Left renal cortex interstitium (tissue), 4 donors: ENCODE results near the gene LMTK2. TPM values are rescaled to one million over a fixed set of nuclear protein-coding genes. Genes with fewer than 3 reads are reported as not detected.

ENCODE experiments used
- DNase-seq, 4 donors: peaks; one replicate each; pipeline ENCODE4 v3.0.0-alpha.2; 2013; ENCODE audit warnings: low read depth in 4 of 4, low spot score in 2 of 4, missing footprints in 1 of 4
- polyA plus RNA-seq, 4 donors: library from polyadenylated mRNA; unstranded; fragments of 120-200 nt; gene quantifications; one replicate each; pipeline ENCODE4 v1.2.1, GENCODE V29; 2013; ENCODE audit not compliant: insufficient read length in 4 of 4

Gene LMTK2
- polyA plus RNA-seq, 4 donors, result 11.5 to 15.6 (median 13.8) TPM

- no peak for DNase-seq
These were observed 64.8 kb downstream of the LMTK2 start for GRCh38 chr7:98171449-98171848.

DNA sequence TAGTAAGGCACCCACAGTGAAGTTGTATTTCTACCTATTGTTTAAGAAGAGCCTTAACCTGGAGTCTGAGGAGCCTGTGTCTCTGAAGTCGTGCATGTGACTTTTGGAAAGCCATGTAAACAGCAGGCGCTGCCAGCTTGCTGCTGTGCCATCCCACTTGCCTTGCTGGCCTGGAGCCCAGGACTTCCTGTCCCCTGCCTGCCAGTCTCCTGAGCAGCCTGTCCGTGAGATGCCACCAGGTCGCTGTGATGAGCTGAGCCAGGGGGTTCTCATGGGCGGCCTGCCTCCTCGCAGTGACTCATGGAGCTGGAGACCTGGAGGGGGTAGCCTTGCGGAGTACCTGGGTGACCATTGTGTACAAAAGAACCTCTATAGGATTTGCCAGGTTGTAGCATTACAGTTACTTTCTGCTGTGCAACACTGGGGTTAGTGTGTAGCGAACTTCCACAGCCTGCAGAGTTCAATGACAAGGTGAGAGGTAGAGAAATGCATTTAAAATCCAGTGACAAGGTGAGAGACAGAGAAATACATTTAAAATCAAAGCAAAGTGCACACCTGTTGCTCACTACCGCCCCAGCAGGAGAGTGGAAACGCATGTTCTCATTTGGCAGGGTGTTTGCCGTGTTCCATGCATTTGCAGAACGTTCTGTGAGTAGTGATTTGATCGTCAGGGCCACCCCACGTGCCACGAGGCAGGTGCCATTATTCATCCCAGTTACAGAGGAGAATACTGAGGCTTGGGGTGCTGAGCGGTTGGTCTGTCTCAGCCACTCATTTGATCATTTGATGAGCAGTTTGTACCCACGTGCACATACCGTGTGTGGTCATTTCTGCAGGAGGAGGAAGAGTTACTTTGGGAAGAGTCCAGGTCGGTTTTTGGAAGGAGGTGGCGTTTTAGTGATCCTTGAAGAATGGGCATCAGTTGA, 67.9 kb downstream of the LMTK2 start:
- DNase-seq, result no peak

DNA sequence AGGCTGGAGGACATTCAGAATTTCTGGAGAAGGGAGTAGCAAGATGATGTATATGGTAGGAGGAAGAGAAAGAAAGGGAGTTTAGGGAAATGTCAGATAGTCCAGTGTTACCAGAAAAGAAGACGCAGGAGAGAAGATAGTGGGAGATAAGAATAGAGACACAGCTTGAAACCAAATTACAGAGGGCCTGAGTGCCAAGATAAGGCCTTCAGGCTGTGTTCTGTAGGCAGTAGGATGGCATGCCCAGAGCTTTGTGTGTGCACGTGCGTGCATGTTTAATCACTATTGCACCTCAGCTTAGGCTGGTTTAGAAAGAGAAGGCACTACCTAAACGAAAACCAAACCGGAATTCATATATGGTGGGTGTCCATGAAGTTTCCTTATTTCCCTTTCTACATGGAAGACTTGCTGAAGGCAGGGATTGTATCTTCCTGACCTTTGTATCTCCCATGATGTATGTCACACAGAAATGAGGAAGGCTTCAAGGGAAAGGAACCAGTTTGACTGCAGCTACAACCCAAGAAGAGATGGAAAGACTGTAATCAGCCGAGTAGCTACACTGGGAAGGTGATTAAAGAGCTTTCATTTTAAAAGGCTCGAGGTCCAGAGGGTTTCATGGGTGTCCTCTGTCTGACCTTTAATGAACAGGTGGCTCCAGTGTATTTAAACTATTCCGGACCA, 68.7 kb downstream of the LMTK2 start:
- no peak for DNase-seq

DNA sequence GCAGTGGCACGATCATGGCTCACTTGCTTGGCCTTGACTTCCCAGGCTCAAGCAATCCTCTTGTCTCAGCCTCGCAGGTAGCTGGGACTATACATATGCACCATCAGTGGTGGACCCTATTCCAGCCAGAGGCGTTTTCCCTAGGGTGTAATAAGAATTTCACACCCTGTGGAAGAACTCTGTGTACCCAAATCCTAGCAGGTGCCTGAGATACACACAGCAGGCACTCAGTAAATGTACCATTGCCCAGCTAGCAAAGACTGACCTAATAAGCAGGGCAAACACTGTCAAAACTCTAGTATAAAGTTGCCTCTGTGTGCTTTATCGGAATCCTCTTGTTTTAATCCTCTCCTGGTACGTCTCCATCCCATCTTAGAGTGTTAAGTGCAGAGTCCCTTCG, 70.9 kb downstream of the LMTK2 start:
- DNase-seq, result no peak

GRCh38 chr7:98178321-98178720, 71.7 kb downstream of the LMTK2 start:
- DNase-seq, result no peak

GRCh38 chr7:98178762-98179490, 72.3 kb downstream of the LMTK2 start:
- DNase-seq, result no peak

GRCh38 chr7:98180751-98181150, 74.1 kb downstream of the LMTK2 start:
- no peak for DNase-seq

DNA sequence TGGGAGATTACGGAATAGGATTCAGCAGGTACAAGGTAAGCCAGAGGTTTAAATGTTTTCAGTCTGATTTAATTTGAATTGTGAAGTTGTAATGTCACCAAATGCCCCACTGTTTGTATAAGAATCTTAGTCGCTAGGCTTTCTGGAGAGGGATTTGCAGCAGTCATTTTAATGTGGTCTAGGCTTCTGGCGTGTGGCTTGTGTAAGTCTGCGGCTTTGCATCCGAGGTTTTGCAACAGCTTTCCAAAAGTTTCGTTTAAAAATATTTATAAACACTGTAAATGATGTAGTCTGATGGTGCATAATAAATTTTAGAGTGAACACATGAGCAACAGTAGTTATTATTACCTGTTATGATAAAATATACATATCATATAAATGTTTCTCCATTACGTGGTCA, 78.4 kb downstream of the LMTK2 start:
- DNase-seq, result no peak

DNA sequence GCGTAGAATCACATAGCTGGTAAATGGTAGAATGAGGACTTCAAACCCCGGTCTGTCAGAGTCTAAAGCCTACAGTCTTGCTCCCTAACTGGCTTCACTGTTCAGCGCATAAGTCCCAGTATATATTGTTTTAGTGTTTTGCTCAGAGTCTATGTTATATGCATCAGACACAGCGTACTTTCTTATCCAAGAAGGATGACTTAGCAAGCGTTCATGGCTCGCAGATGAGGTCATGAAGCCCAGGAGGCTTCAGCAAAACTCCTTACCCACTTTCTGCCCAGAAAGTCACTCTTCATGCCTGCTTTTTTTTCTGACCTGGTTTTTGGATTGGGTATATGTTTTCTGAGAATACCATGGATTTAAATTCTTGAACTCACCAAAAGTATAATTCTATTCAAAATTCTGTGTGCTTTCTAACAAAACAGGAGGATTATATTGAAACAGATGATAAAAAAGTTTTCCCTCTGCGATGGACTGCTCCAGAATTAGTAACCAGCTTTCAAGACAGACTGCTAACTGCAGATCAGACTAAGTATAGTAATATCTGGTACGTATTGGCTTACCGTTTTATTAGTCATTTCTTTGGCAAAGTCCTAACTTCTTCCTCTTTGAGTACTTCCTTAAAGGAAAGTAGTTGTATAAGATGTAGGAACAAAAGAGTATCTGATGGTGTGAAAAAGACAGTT, 79.9 kb downstream of the LMTK2 start:
- no peak for DNase-seq

GRCh38 chr7:98187138-98187502, 80.5 kb downstream of the LMTK2 start:
- DNase-seq, result no peak

GRCh38 chr7:98189559-98189958, 82.9 kb downstream of the LMTK2 start:
- DNase-seq, result no peak

- DNase-seq, result no peak
These were observed 85.2 kb downstream of the LMTK2 start for GRCh38 chr7:98191668-98192431.

DNA sequence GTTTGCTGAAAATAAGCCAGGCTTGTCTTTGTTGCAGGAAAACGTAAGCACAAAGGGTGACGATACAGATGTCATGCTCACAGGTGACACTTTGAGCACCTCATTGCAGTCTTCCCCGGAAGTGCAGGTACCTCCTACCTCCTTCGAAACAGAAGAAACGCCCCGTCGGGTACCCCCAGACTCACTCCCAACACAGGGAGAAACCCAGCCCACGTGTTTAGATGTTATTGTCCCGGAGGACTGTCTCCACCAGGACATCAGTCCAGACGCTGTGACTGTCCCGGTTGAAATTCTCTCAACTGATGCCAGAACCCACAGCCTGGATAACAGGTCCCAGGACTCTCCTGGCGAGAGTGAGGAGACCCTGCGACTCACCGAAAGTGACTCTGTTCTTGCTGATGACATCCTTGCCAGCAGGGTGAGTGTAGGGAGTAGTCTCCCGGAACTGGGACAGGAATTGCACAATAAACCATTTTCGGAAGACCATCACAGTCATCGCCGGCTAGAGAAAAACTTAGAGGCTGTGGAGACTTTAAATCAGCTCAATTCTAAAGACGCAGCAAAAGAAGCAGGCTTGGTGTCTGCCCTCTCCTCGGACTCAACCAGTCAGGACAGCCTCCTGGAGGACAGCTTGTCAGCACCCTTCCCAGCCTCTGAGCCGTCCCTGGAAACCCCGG, 86.3 kb downstream of the LMTK2 start:
- no peak for DNase-seq

DNA sequence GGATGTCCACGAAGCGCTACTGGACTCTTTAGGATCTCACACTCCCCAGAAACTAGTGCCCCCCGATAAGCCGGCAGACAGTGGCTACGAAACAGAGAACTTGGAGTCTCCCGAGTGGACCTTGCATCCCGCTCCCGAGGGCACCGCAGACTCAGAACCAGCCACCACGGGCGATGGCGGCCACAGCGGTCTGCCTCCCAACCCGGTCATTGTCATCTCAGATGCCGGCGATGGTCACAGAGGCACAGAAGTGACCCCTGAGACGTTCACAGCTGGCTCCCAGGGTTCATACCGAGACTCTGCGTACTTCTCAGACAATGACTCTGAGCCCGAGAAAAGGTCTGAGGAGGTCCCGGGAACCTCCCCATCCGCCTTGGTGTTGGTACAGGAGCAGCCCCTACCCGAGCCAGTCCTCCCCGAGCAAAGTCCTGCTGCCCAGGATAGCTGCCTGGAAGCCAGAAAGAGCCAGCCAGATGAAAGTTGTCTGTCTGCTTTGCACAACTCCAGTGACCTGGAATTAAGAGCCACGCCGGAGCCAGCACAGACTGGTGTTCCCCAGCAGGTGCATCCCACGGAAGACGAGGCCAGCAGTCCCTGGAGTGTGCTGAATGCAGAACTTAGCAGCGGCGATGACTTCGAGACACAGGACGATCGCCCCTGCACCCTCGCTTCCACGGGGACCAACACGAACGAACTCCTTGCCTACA, 87.0 kb downstream of the LMTK2 start:
- DNase-seq, result no peak

GRCh38 chr7:98194186-98194585, 87.5 kb downstream of the LMTK2 start:
- no peak for DNase-seq

DNA sequence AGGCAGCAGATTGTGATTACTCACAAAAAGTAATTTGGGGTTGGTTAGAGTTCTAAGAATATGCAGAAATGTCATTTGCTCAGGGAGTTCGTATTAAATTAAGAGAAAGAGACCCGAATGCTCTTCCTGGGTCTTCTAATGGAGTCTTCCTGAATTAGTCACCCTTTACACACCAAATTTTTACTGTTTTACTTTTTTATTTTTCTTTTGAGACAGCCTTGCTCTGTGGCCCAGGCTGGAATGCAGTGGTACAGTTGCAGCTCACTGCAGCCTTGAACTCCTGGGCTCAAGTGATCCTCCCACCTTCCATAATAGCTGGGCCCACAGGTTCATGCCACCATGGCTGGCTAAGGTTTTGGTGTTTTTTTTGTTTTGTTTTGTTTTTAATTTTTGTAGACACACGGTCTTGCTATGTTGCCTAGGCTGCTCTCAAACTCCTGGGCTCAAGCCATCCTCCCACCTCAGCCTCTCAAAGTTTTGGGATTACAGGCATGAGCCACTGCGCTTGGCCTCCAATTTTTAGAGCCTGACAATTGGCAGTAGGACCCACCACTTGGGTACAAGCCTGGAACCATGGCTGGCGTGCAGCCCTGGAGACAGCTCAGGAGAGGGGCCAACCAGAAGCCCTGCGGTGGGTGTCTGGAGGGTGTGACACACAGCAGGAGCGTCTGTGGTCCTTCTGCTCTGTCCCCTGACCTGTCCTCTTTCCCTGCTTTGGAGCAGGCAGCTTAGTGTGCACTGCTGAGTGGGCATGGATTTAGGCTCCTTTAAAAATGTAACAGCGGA, 88.2 kb downstream of the LMTK2 start:
- no peak for DNase-seq

DNA sequence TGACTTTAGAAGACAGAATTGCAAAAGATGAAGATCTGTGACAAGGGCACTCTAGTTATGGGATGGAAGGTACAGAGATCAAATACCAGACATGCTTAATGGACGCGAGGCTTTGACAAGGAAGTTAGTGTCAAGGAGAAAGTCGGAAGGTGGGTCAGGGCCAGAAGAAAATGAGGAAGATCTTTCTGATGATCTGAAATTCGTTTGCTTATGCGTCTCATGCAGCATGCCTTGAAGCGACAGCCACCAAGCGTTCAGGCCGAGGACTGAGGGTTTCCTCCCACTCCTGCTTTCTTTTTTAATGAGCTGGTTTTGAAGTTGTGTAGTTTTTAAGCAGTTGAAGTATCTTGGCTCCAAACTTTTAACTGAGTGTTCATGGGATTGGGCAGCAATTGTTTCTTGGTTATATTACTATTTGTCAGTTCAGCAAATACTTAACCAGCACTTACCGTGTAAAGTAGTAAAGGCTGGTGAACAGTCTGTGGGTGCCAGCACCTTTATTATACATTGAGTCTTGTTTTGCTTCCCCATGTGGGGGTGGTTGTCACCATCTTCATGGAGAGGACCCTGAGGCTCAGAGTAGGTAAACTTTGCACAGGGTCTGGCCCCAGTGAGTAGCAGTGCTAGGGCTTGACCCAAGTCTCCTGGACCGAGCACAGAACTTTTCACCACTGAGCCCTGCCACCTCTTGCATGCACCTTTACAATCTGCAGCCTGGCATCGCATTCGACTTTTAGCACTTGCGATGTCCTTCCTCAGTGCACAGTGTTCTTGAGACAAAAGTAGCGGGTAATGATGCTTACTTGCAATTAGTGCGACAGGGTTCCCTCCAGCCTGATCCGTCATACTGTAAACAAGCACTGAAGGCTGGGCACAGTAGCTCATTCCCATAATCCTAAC, 90.3 kb downstream of the LMTK2 start:
- no peak for DNase-seq
